Measurements from ENCODE around the gene CD40. TPM values are rescaled to one million over a fixed set of nuclear protein-coding genes. Genes with fewer than 3 reads are reported as not detected.

The CD40 gene
- total RNA-seq, 1 donor from 2014 or later: 57.6 TPM

DNA sequence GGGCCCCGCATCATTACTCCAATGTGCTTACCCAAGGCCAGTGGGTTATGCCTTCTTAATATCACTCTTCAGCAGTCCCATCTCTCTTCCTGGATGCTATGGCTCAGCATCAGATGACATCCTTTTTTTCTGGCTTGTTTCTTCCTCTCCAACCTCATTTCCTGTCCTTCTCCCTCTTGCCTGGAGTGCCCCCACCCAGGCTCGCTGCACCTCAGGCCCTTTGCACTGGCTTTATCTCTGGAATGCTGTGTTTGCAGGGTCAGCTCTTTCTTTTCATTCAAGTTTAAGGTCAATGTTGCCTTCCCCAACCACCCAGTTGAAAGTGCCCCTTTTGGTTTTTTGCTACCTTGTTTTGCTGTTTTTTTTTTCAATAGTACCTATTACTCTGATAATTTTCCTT, 36.7 kb downstream of the CD40 start:
- TF ChIP-seq, protein P1, sequence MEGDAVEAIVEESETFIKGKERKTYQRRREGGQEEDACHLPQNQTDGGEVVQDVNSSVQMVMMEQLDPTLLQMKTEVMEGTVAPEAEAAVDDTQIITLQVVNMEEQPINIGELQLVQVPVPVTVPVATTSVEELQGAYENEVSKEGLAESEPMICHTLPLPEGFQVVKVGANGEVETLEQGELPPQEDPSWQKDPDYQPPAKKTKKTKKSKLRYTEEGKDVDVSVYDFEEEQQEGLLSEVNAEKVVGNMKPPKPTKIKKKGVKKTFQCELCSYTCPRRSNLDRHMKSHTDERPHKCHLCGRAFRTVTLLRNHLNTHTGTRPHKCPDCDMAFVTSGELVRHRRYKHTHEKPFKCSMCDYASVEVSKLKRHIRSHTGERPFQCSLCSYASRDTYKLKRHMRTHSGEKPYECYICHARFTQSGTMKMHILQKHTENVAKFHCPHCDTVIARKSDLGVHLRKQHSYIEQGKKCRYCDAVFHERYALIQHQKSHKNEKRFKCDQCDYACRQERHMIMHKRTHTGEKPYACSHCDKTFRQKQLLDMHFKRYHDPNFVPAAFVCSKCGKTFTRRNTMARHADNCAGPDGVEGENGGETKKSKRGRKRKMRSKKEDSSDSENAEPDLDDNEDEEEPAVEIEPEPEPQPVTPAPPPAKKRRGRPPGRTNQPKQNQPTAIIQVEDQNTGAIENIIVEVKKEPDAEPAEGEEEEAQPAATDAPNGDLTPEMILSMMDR (IDR thresholded peaks at IDR 0.05; ENCODE audit: insufficient read depth, low read length, poor library complexity, severe bottlenecking): no peak
- Histone ChIP-seq H3K27me3 (ENCODE audit: control insufficient read depth, insufficient read depth, low read length) (peaks cover 11% of the 10 kb centered on the region), H3K36me3 (ENCODE audit: control insufficient read depth, insufficient read depth, low read length) (no peaks in the 10 kb centered on the region), H3K4me3 (ENCODE audit: low read depth, low read length) (no peak overlapping the region)
- no peak for DNase-seq (ENCODE audit: low read depth)

GRCh38 chr20:46156065-46156464, 38.0 kb downstream of the CD40 start:
- no peaks in the 10 kb centered on the region for H3K36me3 ChIP-seq (ENCODE audit: control insufficient read depth, insufficient read depth, low read length)
- DNase-seq (ENCODE audit: low read depth): no peak
- TF ChIP-seq, protein P1 (IDR thresholded peaks at IDR 0.05; ENCODE audit: insufficient read depth, low read length, poor library complexity, severe bottlenecking): no peak
- H3K4me3 ChIP-seq (ENCODE audit: low read depth, low read length): no peak overlapping the region
- H3K27me3 ChIP-seq (ENCODE audit: control insufficient read depth, insufficient read depth, low read length): peaks cover 15% of the 10 kb centered on the region

GRCh38 chr20:46157076-46157592, 39.0 kb downstream of the CD40 start:
- TF ChIP-seq, protein P1 (IDR thresholded peaks at IDR 0.05; ENCODE audit: insufficient read depth, low read length, poor library complexity, severe bottlenecking): no peak
- Histone ChIP-seq H3K27me3 (ENCODE audit: control insufficient read depth, insufficient read depth, low read length) (peaks cover 15% of the 10 kb centered on the region), H3K4me3 (ENCODE audit: low read depth, low read length) (no peak overlapping the region), H3K36me3 (ENCODE audit: control insufficient read depth, insufficient read depth, low read length) (no peaks in the 10 kb centered on the region)
- DNase-seq (ENCODE audit: low read depth): no peak

GRCh38 chr20:46157625-46158024, 39.5 kb downstream of the CD40 start:
- Histone ChIP-seq H3K36me3 (ENCODE audit: control insufficient read depth, insufficient read depth, low read length) (no peaks in the 10 kb centered on the region), H3K4me3 (ENCODE audit: low read depth, low read length) (no peak overlapping the region), H3K27me3 (ENCODE audit: control insufficient read depth, insufficient read depth, low read length) (peaks cover 15% of the 10 kb centered on the region)
- no peak for DNase-seq (ENCODE audit: low read depth)
- TF ChIP-seq, protein P1 (IDR thresholded peaks at IDR 0.05; ENCODE audit: insufficient read depth, low read length, poor library complexity, severe bottlenecking): no peak

DNA sequence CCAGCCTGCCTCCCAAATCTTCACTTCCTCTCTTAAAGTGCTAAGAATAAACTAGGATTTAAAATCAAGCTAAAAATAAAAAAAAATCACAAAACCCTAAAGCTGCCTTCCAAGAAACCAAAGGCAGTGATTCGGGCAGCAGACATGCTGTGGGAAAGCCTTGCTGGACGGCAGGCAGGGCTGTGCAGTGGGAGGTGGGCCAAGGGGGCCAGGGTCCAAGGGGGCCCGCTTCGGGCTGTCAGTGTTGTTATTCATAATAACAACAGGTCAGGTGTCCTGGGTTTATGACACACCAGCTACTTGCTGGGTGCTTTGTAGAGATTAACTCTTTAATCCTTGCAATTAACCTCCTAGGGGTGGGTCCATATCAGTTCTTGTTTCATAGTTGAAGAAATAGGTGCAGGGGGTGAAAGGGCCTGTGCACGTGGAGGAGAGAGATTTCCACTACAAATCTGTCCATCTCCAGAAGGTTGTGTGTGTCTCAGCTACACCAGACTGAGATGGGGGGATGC, 40.4 kb downstream of the CD40 start:
- no peaks in the 10 kb centered on the region for H3K36me3 ChIP-seq (ENCODE audit: control insufficient read depth, insufficient read depth, low read length)
- no peak overlapping the region for H3K4me3 ChIP-seq (ENCODE audit: low read depth, low read length)
- TF ChIP-seq, protein P1 (IDR thresholded peaks at IDR 0.05; ENCODE audit: insufficient read depth, low read length, poor library complexity, severe bottlenecking): no peak
- no peak for DNase-seq (ENCODE audit: low read depth)
- H3K27me3 ChIP-seq (ENCODE audit: control insufficient read depth, insufficient read depth, low read length): peaks cover 8% of the 10 kb centered on the region
